NCI-H1436 (cell line): Measurements from ENCODE around the gene WDR36.
"Not testable (repeated sequence)": the region's sequence is repeated elsewhere in the genome, so short reads cannot be mapped to it uniquely, and the experiment has no call there.

Experiments
- DNase-seq: peaks from one replicate; lab custom pipeline; 2025; lab: John Stamatoyannopoulos, UW

Gene WDR36

DNA sequence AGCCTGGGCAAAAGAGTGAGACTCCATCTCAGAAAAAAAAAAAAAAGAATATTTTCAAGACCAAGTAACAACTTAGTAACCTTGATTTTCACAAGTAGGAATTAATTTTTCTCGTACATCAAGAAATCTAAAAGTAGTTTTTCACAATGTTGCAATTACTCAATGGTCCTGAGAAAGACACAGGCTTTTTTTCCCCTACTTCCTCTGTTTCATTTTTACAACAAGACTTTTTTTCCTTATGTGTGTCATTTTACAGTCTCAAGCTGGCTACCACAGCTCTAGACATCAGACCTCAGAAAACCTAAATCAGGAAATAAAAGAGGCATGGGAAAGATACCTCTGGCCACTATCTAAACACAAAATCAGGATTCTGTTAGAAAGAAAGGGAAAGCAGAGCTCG is 45.9 kb downstream of the WDR36 start:
- no peak for DNase-seq

DNA sequence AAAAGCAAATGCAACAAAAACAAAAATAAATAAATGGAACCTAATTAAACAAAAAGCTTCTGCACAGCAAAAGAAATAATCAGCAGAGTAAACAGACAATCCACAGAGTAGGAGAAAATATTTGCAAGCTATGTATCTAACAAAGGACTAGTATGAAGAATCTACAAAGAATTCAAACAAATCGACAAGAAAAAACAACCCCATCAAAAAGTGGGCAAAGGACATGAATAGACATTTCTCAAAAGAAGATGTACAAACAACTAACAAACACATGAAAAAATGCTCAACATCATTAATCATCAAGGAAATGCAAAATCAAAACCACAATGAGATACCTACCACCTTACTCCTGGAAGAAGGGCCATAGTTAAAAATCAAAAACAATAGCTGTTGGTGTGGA is 49.3 kb downstream of the WDR36 start:
- not testable (repeated sequence) for DNase-seq

DNA sequence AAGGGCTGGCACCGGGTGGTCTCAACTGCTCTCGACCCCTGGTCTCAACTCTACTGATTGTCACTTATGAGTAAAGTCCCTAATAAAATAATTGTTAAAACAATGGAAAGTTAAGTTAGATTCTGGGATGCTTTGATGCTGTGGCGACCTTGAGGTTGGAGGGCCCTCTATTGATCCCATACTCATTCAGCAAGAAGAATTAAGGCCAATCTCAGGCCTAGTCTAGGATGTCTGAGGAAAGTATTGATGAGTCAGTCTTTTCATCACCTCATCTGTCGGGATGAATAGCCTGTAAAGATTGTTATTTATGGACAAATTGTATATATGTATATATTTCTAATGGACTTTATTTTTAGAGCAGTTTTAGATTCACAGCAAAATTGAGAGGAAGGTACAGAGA is 50.8 kb downstream of the WDR36 start:
- DNase-seq: no peak

DNA sequence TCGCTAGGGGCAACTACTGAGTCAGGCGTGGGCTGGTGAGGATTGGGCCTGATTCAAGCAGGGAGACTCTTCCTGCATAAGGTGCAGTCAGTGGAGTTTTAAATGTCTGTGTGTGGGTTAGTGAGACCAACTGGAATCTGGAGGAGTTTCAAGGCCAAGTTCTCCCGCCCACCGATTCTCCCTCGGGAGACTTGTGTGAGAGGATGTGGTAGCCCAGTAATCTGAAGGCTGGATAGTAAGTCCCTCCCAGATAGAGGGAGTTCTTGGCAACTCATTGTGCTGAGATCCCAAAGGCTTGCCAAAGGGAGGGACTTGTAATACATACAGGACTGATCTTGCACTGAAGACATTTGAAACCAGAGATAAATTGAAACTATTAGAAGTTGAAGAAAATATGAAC is 51.8 kb downstream of the WDR36 start:
- no peak for DNase-seq

DNA sequence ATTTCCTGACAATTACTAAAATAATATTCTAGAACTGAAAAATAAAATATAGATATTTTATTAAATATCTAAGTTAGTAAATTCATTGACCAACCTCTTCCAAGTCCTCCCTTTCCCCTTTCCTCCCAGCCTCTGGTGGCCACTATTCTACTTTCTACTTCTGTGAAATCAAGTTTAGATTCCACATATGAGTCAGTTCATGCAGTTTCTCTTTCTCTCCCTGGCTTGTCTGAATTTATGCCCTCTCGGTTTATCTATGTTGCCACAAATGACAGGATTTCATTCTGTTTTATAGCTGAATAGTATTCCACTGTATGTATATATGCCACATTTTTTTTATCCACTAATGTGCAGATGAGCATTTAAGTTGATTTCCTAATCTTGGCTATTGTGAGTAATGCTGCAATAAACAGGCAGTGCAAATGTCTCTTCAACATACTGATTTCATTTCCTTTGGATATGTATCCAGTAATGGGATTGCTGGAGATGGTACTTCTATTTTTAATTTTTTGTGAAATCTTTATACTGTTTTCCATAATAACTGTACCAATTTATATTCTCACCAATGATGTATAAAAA is 52.3 kb downstream of the WDR36 start:
- no peak for DNase-seq

DNA sequence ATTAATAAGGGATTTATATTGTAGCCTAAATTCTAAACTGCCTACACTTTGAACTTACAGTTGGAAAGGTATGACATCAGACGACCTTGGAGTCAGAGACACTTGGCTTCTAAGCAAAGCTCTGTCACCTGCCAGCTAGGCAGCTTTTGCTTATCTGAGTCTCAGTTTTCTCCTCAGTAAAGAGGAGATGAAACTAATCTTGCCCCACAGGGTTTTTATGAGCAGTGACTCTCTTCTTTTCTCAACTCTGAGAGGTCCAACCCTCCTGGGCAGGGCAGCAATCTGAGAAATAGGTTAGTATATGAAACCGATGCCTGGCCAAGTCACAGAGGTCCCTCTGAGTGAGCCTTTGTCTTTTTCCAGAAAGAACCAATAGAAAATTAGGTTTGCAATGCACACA is 53.9 kb downstream of the WDR36 start:
- DNase-seq: no peak

DNA sequence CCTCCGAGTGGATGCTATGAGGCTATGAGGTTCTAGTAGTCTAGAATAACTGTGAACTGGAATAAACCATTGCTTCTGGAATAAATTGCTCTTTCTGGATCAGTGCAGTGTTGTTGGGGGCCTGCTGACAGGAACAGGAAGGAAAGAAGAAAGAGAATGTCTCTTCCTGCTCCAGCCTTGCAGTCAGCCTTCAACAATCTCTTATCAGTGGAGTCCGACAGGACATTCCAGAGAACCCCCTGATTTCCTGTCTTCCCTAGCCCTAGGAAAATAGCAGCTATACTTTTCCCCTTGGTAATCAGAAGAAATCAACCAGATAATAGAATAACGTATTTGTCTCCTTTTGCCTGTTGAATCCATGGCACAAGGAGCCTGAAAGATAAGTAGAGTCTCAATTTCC is 55.4 kb downstream of the WDR36 start:
- DNase-seq: no peak

DNA sequence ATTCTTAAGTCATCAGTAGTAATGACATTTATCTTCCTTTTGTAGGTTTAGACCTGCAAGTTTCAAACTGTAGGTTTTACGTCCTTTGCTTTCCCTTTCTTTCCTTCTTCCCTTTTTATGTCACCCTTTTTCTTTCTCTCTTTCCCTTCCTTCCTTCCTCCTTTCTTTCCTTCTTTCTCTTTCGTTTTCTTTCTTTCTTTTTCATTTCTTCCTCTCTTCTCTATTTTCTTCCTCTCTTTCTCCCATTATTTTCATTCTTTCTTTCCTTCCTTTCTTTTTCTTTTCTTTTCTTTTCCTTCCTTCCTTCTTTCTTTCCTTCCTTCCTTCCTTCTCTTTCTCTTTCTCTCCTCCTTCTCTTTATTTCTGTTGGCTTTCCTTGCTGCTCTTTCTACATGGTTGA is 59.9 kb downstream of the WDR36 start:
- DNase-seq: no peak

DNA sequence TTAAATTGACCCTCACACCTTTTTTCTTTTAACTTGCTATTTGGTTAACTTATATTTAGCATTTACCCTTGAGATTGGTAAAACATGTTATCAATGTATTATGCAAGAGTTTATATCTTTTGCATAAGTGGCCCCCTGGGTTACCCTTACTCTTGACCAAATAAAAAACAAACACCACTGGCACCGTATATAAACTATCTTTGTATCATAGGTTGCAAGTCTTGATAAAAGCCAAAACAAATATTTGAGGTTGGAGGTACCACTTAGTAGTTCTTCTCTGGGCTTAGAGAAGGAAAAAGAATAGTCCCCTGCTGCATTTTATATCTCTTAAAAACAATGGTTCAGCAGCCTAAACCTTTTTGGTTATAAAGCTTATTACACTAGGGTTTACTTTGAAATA is 61.3 kb downstream of the WDR36 start:
- no peak for DNase-seq

DNA sequence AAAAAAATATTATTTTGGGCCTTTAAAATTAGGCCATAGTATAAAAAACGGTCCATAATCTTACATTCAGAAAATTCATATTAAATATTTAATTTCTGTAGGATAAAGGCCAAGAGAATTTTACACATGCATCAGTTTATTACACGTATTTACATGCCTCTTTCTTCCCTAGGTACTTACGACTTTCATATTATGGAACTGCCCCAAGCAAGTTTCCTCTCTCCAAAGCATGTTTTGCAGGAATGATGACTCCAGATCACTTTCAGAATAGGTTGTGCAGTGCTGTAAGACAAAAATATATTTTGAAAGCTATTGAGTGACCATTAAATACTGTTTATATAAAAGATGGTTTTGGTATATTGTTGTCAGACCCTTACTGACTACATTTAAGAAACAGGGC is 61.8 kb downstream of the WDR36 start:
- DNase-seq: no peak

DNA sequence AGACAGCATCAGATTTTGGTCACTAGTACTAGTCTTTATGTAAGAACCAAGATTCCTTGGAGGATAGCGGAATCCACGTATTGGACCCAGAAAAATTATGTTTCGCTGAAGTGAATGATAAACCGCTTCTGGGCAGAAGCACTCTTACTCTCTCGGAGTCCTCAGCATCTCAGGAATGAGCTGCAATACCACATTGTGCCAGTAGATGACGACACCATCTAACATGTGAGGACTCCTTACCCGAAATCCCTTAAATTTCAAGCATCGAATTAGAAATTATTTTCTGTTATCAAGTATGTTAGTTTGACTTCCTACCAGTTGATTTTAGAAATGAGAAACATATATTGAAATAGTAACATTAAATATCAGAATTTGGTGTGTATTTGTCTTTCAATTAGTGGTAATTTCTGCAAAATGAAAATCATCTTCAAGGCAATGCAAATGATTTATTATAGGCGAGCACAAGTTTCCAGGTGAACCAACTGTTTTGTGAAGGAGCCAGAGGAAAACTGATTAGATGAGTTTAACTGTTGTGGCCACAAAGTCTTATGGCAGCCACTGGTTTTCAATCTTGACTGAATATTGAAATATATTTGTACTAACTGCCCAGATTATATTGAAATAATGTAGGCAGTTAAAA is 66.1 kb downstream of the WDR36 start:
- DNase-seq: peak; percentile 69

DNA sequence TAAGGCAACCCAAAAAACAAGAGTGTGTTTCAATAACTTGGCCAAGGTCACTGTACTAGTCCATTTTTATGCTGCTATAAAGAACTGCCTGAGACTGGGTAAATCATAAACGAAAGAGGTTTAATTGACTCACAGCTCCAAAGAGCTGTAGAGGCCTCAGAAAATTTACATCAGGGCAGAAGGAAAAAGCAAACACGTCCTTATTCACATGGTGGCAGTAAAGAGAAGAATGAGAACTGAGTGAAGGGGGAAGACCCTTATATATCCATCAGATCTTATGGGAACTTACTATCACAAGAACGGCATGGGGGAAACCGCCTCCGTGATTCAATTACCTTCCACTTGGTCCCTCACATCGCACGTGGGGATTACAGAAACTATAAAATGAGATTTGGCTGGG is 67.7 kb downstream of the WDR36 start:
- DNase-seq: no peak

DNA sequence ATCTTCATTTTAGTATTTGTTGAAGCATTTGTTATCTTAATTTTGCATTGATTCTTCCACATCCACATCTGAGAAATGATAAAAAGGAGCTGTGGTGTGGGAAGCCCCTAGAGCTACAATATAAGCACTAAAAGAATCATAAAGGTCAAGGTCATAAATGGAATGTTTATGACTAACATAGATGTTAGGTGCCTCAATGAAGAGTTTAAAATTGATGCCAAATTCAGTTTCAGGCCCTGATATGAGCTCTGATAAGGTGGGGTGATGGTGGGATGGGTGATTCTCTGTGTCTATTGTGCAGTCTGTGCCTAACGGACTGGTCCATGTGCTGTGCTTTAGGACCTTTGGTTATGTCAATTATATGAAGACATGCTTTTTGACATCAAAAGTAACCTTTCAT is 70.9 kb downstream of the WDR36 start:
- no peak for DNase-seq

DNA sequence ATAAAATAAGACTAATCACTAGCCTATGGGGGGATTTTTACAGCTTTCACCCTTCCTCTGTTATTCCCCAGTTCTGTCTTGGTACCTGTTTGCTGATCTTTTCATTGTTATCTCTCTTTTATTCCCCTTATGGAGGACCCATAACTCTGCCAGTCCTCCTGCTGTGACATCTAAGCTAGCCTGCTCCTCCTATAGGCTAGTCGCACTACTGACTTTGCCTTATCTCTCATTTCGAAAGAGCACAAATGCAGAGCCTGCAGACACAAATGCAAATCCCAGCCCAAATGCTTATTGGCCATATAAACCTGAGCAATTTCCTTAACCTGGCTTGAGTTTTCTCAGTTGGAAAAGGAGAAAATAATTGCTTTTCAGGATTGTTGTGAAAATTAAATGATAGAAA is 72.9 kb downstream of the WDR36 start:
- DNase-seq: no peak

DNA sequence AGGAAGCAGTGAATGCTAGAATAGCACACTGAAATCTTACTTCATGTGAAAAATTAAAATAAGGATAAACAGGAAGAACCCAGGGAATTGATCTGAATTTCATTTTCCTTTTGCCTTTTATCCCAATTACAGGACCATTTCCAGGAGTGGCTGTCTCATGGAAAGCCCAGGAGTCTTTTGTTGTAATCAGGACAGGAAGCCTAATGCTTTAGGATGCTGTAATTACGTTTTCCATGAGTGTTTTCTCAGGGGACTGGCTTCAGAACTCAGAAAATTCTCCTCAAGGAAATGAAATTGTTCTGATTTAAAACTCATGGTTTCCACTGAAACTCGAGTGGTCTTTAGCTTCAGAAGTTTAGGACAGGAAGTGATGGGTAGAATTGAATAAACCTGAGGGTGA is 75.4 kb downstream of the WDR36 start:
- DNase-seq: no peak

DNA sequence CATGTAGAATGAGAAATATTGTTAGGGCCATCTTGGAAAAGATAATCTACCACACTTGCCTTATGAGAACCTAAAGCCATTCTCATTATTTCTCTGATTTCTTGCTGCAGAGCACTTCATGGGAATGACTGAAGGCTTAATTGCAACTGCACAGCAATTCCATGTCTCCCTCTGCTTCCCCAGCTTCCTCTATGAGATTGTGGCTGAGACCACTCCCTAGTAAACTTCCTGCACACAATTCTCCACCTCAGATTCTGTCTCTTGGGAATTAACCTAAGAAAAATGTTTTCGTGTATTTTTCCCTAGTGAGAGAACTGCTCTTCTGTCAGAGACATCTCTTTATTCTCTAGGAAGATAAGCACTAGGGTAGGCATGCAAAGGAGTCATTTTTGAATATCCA is 76.5 kb downstream of the WDR36 start:
- DNase-seq: no peak

DNA sequence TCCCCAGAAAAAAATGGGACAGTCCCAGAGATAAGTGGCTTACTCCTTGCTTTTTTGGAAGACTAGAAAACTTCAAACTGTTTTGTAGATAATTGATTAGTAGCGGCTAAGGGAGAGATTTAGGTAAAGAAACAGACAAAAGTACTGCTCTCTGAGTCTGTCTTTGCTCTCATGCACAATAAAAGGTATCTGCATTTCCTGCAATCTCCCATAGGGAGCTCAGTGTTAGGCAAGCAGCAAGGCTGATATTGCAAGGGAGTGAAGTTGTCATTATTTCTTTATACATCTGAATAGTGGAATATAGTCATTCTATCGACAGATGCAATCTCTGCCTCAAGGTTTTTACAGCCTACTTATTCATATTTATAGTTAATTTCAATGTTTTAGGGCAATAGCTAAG is 77.1 kb downstream of the WDR36 start:
- no peak for DNase-seq

DNA sequence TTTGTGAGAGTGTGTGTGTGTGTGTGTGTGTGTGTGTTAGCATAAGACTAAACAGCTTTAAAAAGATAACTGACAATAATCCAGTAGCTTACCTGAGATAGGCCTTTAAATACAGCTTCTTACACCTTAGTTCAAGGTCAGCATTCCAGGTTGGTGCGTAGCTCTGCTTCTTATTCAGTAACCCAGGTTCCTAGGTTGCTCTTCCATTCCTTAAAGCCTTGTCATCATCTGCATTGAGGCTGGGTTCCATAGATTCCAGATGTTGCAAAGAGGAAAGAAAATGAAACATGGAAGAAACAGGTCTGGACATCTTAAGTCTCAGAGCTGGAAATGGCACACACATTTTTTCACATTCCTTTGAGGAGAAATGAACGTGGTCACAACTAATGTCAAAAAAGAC is 78.1 kb downstream of the WDR36 start:
- no peak for DNase-seq

DNA sequence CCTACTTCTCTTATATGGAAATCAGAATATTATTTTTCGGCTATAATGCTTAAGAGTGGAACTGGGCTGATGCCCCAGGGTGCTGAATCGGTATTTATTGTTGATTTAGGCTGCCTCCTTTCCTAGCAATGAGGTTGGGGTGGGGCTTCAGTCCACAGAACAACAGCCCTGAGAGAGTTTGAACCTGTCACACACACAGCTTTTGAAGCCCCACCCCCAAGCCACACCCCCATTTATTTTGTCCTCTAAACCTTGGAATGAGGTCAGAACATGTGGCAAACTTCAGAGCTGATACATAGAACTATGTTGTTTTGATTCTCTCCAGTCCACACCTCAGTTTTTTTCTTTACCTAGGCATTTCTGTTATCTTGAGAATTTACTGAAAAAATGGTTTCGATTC is 80.4 kb downstream of the WDR36 start:
- no peak for DNase-seq

DNA sequence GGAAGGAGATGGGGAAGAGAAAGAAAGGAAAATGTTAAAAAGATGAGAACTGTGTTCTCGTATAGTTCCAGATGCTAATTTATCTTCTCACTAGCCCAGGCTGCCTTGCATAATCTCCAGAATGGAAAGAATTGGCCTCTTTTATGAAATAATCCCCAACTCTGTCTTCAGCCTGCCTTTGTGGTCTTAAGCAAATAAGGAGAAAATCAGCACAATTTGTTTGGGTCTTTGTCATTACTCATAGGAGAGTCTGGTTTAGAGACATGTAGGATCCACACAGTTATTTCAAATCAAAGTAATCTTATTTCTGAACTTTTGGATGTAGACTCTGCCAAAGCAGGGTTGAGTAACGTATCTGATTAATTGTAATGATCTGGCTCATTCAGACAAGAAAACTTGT is 81.3 kb downstream of the WDR36 start:
- DNase-seq: no peak
